HG03039 (cell line): ENCODE results near the gene TGM3.
"Not testable (repeated sequence)": the region's sequence is repeated elsewhere in the genome, so short reads cannot be mapped to it uniquely, and the experiment has no call there.

Experiments used
- ATAC-seq: cut with Tn5 transposase; IDR thresholded peaks from one replicate; pipeline ENCODE4 v1.9.1; 2021; ENCODE audit warnings: mild to moderate bottlenecking, moderate library complexity; ENCODE audit not compliant: unreplicated experiment

The TGM3 gene, protein sequence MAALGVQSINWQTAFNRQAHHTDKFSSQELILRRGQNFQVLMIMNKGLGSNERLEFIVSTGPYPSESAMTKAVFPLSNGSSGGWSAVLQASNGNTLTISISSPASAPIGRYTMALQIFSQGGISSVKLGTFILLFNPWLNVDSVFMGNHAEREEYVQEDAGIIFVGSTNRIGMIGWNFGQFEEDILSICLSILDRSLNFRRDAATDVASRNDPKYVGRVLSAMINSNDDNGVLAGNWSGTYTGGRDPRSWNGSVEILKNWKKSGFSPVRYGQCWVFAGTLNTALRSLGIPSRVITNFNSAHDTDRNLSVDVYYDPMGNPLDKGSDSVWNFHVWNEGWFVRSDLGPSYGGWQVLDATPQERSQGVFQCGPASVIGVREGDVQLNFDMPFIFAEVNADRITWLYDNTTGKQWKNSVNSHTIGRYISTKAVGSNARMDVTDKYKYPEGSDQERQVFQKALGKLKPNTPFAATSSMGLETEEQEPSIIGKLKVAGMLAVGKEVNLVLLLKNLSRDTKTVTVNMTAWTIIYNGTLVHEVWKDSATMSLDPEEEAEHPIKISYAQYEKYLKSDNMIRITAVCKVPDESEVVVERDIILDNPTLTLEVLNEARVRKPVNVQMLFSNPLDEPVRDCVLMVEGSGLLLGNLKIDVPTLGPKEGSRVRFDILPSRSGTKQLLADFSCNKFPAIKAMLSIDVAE

DNA sequence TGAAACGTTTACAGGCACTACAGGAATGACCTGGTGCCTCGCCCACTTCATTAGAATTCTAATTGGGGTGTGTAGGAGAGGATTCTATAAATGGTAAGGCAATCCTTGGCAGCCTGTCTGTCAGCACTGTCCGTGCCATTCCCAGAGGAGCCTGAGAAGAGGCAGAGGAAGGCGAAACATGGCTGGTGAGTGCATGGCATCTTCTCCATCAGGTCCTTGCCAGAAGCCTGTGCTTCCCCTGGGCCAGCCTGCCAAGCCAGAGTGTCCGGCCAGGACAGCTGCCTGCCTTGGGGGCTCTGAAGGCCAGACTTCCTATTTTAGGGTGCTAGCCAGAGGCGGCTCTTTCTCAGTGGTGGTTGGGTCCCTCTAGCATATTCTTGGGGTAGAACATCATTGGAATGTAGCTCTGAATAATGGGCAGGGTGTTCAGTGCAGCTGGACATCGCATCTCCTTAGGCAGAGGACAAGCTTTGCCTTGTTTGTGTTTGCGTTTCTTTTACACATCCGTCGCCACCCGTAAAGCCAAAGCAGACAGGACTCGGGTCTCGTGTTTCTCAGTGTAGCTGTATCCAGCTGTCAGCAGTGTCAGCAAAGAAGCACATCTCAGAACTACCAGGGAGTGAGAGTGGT, at the start of gene TGM3:
TSS of gene TGM3 (plus strand) at position 116 of the 630 bp plus-strand sequence. CDS start at position 179, 63 bp downstream.
- no peak for ATAC-seq

DNA sequence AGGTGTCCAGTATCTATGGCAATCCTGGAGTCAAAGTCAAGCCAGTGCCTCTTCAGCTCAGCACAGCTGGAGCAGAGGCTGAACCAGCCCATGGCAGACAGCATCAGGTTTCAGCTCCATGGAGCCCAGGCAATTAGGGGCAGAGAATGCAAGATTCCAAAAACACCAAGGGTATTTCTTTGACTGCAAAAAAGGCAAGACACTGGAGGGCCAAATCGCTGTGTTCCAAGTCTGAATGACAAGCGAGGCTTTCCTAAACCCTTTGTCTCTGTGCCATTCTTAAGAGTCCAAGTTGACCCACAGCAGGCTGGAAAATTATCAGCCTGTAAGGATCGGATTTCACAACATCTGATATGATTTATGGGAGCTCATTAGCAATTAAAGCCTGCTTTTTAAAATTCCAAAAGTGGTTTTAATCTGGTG, 49.7 kb upstream of the TGM3 start:
- ATAC-seq: no peak

DNA sequence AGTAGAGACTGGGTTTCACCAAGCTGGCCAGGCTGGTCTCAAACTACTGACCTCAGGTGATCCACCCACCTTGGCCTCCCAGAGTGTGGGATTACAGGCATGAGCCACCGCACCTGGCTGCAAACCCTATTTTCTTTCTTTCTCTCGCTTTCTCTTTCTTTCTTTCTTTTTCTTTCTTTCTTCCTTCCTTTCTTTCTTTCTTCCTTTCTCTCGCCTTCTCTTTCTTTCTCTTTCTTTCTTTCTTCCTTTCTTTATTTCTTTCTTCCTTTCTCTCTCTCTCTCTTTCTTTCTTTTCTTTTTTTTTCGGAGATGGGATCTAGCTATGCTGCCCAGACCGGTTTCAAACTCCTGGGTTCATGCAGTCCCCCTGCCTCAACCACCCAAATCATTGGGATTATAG, 47.0 kb upstream of the TGM3 start:
- no peak for ATAC-seq

DNA sequence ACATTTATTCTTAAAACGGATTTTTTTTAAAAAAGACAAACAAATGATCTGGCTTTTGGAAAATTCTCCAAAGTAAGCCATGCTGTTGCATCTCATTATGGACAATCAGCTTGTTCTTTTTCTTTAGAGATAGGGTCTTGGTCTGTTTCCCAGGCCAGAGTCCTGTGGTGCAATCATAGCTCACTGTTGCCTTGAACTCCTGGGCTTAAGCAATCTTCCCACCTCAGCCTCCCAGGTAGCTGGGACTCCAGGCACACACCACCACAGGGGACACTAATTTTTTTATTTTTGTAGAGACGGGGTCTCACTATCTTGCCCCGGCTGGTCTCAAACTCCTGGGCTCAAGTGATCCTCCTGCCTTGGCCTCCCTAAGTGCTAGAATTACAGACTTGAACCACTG, 45.9 kb upstream of the TGM3 start:
- ATAC-seq: no peak

DNA sequence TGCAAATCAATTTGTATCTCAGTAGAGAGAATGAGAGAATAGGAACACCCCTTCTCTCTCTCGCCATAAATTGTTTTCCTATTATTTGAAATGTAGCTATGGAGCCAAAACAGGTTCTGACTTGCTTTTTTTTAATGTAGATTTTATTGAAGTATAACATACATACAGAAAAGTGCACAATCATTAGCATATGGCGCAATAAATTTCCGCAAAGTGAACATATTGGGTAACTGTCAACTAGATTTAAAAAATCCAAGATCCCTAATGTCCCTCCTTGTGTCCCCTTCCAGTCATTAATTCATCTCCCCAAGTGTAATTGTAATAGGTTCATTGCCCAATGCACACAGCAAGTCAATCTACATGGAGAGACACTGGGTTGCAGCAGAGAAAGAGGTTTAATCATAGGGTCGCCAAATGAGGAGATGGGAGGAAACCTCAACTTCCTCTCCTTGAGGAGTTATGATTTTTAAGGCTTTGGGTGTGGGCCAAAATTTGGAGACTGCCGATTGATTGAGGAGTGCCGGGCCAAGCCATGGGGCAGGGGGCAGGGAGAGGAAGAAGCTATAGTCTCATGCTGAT, 43.3 kb upstream of the TGM3 start:
- no peak for ATAC-seq

DNA sequence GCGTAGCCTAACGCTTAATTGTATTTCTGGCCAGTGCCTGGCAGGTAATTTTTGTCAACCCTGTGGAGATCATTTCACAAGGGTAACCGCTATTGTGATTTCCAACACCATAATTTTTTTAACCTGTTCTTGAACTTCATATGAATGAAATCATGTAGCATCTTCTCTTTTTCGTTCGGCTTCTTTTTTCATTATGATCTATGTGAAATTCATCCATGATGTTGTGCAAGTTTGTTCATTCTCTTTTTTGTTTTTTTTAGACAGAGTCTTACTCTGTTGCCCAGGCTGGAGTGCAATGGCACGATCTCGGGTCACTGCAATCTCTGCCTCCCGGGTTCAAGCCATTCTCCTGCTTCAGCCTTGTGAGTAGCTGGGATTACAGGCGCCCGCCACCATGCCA, 42.5 kb upstream of the TGM3 start:
- ATAC-seq: no peak

DNA sequence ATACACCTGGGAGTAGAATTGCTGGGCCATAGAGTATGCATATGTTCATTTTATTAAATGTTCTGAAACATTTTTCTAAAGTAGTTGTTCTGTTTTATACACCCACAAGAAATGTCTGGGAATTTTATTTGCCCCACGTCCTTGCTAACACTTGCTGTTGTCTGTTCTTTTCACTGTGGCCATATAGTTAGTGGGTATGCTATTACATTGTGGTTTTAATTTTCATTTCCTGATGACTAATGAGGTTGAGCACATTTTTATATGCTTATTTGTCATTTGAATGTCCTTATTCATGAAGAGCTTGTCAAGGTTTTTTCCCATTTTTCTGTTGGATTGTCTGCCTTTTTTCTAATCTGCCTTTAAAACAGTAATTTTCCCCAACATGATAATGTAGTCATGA, 41.5 kb upstream of the TGM3 start:
- ATAC-seq: no peak

DNA sequence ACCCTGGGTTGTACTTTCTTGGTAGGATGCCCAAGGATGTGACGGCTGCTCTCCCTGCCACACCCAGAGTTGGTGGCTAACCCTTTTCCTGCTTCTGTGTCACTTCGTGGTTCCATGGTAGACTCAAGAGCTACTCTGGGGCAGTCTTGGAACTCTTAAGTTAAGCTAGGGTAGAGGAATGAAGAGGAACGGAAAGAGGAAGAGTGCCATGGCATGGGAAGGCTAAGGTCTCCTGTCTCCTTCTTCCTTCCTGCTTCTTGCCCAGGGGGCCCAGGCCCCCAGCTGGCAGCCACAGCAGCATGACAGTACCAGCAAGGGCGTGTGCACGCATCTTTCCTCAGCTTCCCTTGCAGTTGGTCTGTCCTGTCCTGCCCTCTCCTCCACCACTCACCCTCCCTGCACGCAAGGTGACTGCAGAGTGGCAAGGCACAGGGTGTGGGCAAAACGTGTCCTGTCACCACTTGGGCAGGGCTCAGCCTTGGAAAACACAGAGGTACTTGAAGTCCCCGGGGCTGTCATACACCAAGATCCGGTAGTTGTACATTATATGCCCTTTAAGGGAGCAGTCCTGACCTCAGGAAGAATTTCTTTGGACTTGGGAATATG, 39.8 kb upstream of the TGM3 start:
- ATAC-seq: no peak

DNA sequence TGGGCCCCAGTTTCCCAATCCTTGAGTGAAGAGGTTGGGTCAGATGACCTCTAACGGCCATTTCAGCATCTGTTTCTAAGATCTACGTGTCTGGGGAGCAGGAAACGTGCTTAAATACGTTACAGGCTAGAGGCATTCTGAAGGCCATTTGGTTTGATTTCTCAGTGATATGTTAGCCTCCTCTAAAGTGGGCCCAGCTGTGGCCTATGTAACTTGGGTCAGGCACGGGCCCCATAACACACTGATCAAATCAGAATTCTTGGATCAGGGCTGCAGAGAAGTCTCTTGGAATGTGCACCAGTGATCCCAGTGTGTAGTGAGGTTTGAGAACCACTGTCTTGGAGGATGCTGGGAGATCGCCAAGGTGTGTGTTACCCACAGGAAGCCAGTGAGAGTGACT, 36.1 kb upstream of the TGM3 start:
- ATAC-seq: no peak

DNA sequence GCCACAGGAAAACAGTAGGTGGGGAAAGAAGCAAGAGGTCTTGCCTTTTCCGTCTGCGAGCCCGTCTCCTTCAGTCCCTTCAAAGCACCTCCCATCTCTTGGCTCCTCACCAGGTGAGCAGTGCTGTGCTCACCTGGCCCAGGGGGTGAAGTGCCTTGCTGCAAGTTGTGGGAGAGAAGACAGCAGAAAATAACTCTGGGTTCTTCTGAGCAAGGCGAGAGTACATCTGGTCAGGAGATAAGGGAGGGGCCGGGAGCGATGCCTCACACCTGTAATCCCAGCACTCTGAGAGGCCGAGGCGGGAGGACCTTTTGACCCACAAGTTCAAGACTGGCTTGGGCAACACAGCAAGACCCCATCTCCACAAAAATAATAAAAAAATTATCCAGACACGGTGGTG, 35.6 kb upstream of the TGM3 start:
- no peak for ATAC-seq

DNA sequence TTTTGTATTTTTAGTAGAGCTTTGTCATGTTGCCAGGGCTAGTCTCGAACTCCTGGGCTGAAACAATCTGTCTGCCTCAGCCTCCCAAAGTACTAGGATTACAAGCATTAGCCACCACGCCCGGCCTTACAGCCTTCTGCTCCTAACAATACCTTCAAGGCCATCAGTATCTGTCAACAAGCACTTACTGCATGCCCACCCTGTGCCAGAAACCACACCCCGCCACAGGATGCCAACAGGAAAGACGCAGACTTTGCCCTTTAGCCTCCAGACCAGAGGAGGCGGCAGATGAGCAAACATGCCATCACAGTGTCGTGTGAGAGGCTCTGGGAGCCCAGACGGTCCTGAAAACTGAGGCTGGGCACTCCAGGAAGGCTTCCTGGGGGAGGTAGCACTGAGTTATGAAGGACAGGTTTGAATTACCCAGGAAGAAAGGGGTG, 34.7 kb upstream of the TGM3 start:
- no peak for ATAC-seq

DNA sequence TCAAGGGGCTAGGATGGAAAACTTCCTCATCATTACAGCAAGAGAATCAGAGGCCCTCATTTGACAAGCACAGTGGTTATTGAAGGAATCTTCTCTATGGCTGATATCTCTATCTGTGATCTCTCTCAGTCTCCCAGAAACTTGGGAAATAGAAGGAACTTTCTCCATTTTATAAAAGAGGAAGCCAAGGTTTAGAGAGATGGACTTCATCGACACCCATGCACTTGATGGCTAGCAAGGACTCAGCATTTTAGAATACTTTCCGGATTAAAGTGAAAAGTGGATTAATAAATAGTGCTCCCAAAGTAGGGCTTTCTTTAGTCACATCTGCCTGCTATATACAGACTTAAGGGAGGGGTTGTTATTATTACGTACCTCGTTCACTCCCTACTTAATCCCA, 34.2 kb upstream of the TGM3 start:
- ATAC-seq: no peak

DNA sequence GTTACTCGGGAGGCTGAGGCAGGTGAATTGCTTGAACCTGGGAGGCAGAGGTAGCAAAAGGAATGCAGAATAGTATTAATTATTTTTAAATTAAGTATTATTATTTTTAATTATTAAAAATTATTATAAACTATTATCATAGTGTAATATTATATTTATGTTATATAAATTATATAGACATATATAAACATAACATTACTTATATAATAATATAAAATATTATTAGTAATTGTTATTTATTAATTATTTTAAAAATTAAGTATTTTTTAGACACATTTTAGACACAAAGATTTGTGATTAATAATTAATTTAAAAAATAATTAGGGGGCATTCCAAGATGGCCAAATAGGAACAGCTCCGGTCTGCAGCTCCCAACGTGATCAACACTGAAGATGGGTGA, 31.7 kb upstream of the TGM3 start:
- ATAC-seq: no peak

DNA sequence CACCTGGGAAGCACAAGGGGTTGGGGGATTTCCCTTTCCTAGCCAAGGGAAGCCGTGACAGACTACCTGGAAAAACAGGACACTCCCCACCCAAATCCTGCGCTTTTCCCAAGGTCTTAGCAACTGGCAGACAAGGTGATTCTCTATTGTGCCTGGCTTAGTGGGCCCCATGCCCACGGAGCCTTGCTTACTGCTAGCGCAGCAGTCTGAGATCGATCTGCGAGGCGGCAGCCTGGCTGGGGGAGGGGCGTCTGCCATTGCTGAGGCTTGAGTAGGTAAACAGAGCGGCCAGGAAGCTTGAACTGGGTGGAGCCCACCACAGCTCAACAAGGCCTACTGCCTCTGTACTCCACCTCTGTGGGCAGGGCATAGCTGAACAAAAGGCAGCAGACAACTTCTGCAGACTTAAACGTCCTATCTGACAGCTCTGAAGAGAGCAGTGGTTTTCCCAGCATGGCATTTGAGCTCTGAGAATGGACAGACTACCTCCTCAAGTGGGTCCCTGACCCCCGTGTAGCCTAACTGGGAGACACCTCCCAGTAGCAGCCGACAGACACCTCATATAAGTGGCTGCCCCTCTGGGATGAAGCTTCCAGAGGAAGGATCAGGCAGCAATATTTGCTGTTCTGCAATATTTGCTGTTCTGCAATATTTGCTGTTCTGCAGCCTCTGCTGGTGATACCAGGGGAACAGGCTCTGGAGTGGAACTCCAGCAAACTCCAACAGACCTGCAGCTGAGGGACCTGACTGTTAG, 31.0 kb upstream of the TGM3 start:
- not testable (repeated sequence) for ATAC-seq

DNA sequence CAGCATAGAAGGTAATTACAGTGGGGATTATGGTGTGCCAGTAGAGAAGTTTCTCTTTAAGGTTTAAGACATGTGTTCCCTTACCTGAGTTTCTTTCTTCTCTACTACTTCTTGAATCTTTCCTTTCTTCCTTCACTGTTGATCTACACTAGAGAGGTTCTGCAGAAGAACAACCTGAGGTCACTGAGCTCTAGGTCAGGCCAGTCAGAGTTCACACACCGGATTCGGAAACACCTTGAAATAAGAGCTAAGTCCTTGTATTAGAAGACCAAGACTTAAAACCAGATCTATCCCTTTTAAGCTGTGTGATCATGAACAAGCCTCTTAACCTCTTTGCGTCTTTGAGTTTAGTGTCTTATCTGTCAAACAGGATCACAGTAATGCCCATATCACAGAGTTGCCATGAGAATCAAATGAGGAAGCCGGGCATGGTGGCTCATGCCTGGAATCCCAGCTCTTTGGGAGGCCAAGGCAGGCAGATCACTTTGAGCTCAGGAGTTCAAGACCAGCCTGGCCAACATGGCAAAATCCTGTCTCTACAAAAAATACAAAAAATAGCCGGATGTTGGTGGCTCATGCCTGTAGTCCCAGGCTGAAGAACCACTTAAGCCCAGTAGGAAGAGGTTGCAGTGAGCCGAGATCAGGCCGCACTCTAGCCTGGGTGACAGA, 22.0 kb upstream of the TGM3 start:
- no peak for ATAC-seq

DNA sequence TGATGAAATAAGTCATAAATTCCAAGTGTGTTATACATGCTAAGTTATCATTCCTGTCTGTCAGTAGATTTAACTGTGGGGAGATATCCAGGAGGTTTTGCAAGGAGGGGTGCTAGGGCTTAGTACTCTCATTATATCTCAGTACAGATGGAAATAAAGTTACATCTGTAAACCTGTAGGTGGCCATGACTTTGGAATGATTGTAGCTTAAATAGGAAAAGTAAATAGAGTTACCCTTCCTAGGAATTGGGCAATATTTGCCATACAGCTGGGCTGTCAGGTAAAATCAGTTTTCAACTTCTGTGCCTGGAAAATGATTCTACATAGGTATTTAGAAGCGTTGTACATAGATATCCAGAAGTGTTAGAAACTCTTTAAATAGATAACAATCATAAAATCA, 19.8 kb upstream of the TGM3 start:
- no peak for ATAC-seq

DNA sequence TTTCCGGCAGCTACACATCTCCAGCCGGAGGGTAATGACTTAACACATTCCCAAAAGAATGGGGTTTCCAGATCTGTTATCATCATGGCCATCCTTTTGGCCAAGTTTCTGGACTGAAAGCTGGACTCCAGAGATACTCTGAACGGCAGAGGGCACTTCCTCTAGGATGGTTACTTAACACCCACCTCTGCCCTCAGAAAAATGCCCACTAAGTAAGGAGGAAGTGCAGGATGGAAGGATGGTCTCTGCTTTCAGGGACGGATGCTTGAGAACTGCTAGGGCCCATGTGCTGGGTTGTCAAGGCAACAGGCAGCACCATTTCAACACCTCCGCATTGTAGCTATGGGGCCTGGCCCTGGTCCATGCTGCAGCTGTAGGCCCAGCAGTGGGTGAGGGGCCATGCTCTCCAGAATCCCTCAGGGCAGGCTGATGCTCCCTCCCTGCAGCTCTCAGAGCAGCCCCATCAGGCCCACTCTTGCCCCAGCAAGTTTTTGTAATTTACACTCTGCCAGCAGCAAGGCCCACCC, 16.5 kb upstream of the TGM3 start:
- ATAC-seq: no peak

DNA sequence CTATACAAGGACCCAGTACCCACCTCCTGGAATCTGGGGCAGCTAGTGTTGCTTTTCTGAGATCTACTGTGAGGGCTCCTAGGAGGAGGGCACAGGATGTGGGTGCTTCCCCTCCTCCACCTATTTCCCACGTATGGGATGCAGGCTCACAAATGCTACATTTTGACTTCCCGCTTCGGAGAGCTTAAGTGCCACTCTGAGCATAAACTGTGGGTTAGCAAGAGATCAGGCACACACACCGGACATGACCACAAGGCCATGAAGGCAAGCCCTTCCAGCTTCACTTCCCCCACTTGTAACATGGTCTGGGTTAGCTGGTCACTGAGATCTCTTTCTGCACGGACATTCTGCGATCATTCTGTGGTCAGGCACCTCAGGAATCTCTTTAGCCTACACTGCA, 15.7 kb upstream of the TGM3 start:
- no peak for ATAC-seq

DNA sequence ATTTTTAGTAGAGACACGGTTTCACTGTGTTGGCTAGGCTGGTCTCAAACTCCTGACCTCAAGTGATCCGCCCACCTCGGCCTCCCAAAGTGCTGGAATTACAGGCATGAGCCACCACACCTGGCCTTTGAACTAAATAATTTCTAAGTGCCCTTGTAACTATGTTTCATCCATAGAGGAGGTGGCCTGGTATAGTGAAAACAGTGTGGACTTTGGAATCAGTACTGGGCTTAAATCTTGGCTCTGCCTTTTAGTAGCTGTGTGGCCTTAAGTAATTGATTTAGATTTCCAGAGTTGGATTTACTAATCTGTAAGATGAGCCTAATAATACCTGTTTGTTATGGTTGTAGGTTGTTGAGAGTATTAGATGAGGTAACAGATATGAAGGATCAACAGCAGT, 14.2 kb upstream of the TGM3 start:
- ATAC-seq: no peak

DNA sequence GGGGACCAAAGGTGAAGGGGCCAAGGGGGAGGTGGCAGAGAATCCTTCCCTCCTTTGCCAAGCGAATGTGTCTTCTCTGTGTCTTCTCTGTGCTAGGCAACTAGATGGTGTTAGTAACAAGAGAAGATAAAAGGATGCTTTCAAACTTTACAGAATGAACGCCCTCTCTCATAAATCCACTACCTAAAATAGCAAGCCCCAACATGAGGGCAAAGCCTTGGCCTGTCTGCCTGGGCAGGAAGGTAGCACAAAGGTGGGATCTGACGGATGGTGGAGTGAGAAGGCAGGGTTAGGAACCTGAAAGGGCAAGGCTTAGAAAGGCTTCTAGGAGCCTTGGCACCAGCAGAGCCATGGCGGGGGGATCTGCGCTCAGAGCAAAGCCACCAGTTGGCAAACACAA, 13.6 kb upstream of the TGM3 start:
- ATAC-seq: no peak
